Neuronal stem cell (in vitro differentiated cells): ENCODE results near the gene MUC4.
"Not testable (repeated sequence)": the region's sequence is repeated elsewhere in the genome, so short reads cannot be mapped to it uniquely, and the experiment has no call there.

Experiments
- DNase-seq: peaks from one replicate; pipeline ENCODE4 v3.0.0-alpha.2; 2013; ENCODE audit warnings: low spot score
- H2AFZ ChIP-seq: one replicate; pipeline ENCODE4 v1.6.1; 2013; ENCODE audit warnings: mild to moderate bottlenecking, low read length, inconsistent platforms
- H2AK5ac ChIP-seq: 2 replicates; pipeline ENCODE4 v1.6.1; 2013; ENCODE audit warnings: low read depth, mild to moderate bottlenecking, inconsistent platforms, low read length, moderate library complexity, mixed read lengths
- H2BK120ac ChIP-seq: 2 replicates; pipeline ENCODE4 v1.6.1; 2013; ENCODE audit warnings: low read depth, mild to moderate bottlenecking, inconsistent platforms, low read length, moderate library complexity, mixed read lengths
- H2BK12ac ChIP-seq: one replicate; pipeline ENCODE4 v1.6.1; 2013; ENCODE audit warnings: low read length, inconsistent platforms
- H2BK15ac ChIP-seq: 2 replicates; pipeline ENCODE4 v1.6.1; 2013; ENCODE audit warnings: mild to moderate bottlenecking, low read length, inconsistent platforms, mixed read lengths
- H2BK5ac ChIP-seq: one replicate; pipeline ENCODE4 v1.6.1; 2013; ENCODE audit warnings: inconsistent platforms, mild to moderate bottlenecking, low read length, moderate library complexity
- H3K14ac ChIP-seq: one replicate; pipeline ENCODE4 v1.6.1; 2013; ENCODE audit warnings: low read length, inconsistent platforms
- H3K18ac ChIP-seq: 2 replicates; pipeline ENCODE4 v1.6.1; 2013; ENCODE audit warnings: low read length, inconsistent platforms
- H3K23ac ChIP-seq: 2 replicates; pipeline ENCODE4 v1.6.1; 2013; ENCODE audit warnings: low read depth, mild to moderate bottlenecking, mixed read lengths, low read length, inconsistent platforms; ENCODE audit not compliant: poor library complexity
- H3K27ac ChIP-seq: replicated peaks from 3 replicates; pipeline ENCODE4 v1.5.1; 2013; ENCODE audit warnings: low read length, inconsistent platforms
- H3K27me3 ChIP-seq, 3 experiments: 2 replicates each; pipeline ENCODE4 v1.6.1; 2013; ENCODE audit warnings: low read length in 3 of 3, mild to moderate bottlenecking in 2 of 3, inconsistent platforms in 1 of 3, low read depth in 1 of 3, mixed read lengths in 1 of 3, moderate library complexity in 1 of 3; ENCODE audit not compliant: control insufficient read depth in 3 of 3, insufficient read depth in 3 of 3
- H3K36me3 ChIP-seq, 2 donors: replicated peaks in 1 of 2; 2 replicates each; pipeline ENCODE4 v1.6.1; 2013; ENCODE audit warnings: low read length in 2 of 2; ENCODE audit not compliant: control insufficient read depth in 2 of 2, insufficient read depth in 2 of 2
- H3K4ac ChIP-seq: 2 replicates; pipeline ENCODE4 v1.6.1; 2013; ENCODE audit warnings: inconsistent platforms, mild to moderate bottlenecking, low read length, moderate library complexity
- H3K4me1 ChIP-seq, 2 donors: 1 replicate in 1 of 2; 2 replicates in 1 of 2; pipeline ENCODE4 v1.6.1; 2013; ENCODE audit warnings: low read length in 2 of 2, low read depth in 1 of 2; ENCODE audit not compliant: control insufficient read depth in 2 of 2, insufficient read depth in 1 of 2
- H3K4me2 ChIP-seq: one replicate; pipeline ENCODE4 v1.6.1; 2013; ENCODE audit warnings: mild to moderate bottlenecking, low read length, inconsistent platforms; ENCODE audit not compliant: insufficient read depth, poor library complexity, severe bottlenecking
- H3K4me3 ChIP-seq, 2 donors: 2 replicates each; pipeline ENCODE4 v1.5.1; 2013; ENCODE audit warnings: low read length in 2 of 2, mild to moderate bottlenecking in 2 of 2, inconsistent platforms in 1 of 2, moderate library complexity in 1 of 2
- H3K79me1 ChIP-seq: one replicate; pipeline ENCODE4 v1.6.1; 2013; ENCODE audit warnings: low read depth, mild to moderate bottlenecking, inconsistent platforms, low read length, moderate library complexity
- H3K9ac ChIP-seq: one replicate; pipeline ENCODE4 v1.6.1; 2013; ENCODE audit warnings: mild to moderate bottlenecking, low read depth, low read length, inconsistent platforms; ENCODE audit not compliant: poor library complexity
- H3K9me3 ChIP-seq, 2 donors: replicated peaks in 1 of 2; 2 replicates each; pipeline versions ENCODE3 to v1.6.1; 2013; ENCODE audit warnings: low read length in 2 of 2, mild to moderate bottlenecking in 2 of 2, inconsistent platforms in 1 of 2, low read depth in 1 of 2, mixed read lengths in 1 of 2, moderate library complexity in 1 of 2; ENCODE audit not compliant: control insufficient read depth in 2 of 2, insufficient read depth in 1 of 2
- H4K8ac ChIP-seq: one replicate; pipeline ENCODE4 v1.6.1; 2013; ENCODE audit warnings: low read depth, mild to moderate bottlenecking, inconsistent platforms, low read length, moderate library complexity
- H4K91ac ChIP-seq: one replicate; pipeline ENCODE4 v1.6.1; 2013; ENCODE audit warnings: low read length, low read depth, mild to moderate bottlenecking, inconsistent platforms; ENCODE audit not compliant: poor library complexity
- WGBS, 2 donors: extraction: QIAGEN DNeasy Blood & Tissue Kit; methylation state at CpG; one replicate each; pipeline ENCODE4 v1.1.7; 2013; ENCODE audit warnings: missing lambda C conversion rate in 2 of 2, mixed read lengths in 1 of 2; ENCODE audit not compliant: insufficient read length in 2 of 2, insufficient replicate concordance in 1 of 2; ENCODE audit errors: extremely low coverage in 2 of 2; 5-methylcytosine and 5-hydroxymethylcytosine counted together

MUC4 gene

GRCh38 chr3:195770841-195771645, 40.7 kb downstream of the MUC4 start:
- not testable (repeated sequence) for H3K4me2 ChIP-seq, H3K18ac ChIP-seq, H3K4me3 ChIP-seq, H2BK15ac ChIP-seq, H2AK5ac ChIP-seq, H4K91ac ChIP-seq, H3K14ac ChIP-seq, H2BK120ac ChIP-seq, DNase-seq, H3K9ac ChIP-seq, H4K8ac ChIP-seq, H3K4me1 ChIP-seq, H3K23ac ChIP-seq, H3K27ac ChIP-seq, H2BK12ac ChIP-seq, H3K4ac ChIP-seq, H3K79me1 ChIP-seq, H3K27me3 ChIP-seq, H2AFZ ChIP-seq, H3K9me3 ChIP-seq, H2BK5ac ChIP-seq, H3K36me3 ChIP-seq
- no CpG with 5 or more reads among the region's 28 CpGs for WGBS, 2 donors

- no CpG with 5 or more reads among the region's 16 CpGs for WGBS, 2 donors
- peaks cover 0 to 2% (median 0%) of the 10 kb centered on the region in 3 experiments for H3K27me3 ChIP-seq
- no peak overlapping the region for H2BK5ac ChIP-seq
- no peak overlapping the region for H3K4me3 ChIP-seq
- H3K27ac ChIP-seq, result no peak overlapping the region
- H3K36me3 ChIP-seq, result no peaks in the 10 kb centered on the region
- no peak overlapping the region for H3K4ac ChIP-seq
- no peak overlapping the region for H2AK5ac ChIP-seq
- H2BK12ac ChIP-seq, result no peak overlapping the region
- no peak overlapping the region for H3K9ac ChIP-seq
- no peak overlapping the region for H2AFZ ChIP-seq
- no peak overlapping the region for H2BK15ac ChIP-seq
- no peak overlapping the region for H2BK120ac ChIP-seq
- H3K79me1 ChIP-seq, result peaks cover 1% of the 10 kb centered on the region
- no peak for DNase-seq
- no peak overlapping the region for H3K23ac ChIP-seq
- H3K18ac ChIP-seq, result no peak overlapping the region
- no peaks in the 10 kb centered on the region for H3K4me1 ChIP-seq
- H3K14ac ChIP-seq, result no peak overlapping the region
- no peak overlapping the region for H4K8ac ChIP-seq
- H3K9me3 ChIP-seq, result no peaks in the 10 kb centered on the region
- H4K91ac ChIP-seq, result no peak overlapping the region
- H3K4me2 ChIP-seq, result no peak overlapping the region
These were observed 41.5 kb downstream of the MUC4 start for GRCh38 chr3:195770081-195770840.

GRCh38 chr3:195769551-195769950, 42.2 kb downstream of the MUC4 start:
- no peak for DNase-seq
- Histone ChIP-seq H3K18ac (no peak overlapping the region), H3K4ac (peak overlapping the region; percentile 10)

GRCh38 chr3:195768831-195769303, 42.9 kb downstream of the MUC4 start:
- H3K14ac ChIP-seq, result no peak overlapping the region
- no peaks in the 10 kb centered on the region for H3K9me3 ChIP-seq
- H3K18ac ChIP-seq, result peak overlapping the region; percentile 60
- no peak overlapping the region for H2BK120ac ChIP-seq
- peaks cover 1% of the 10 kb centered on the region for H3K79me1 ChIP-seq
- H2AK5ac ChIP-seq, result no peak overlapping the region
- H3K23ac ChIP-seq, result peak overlapping the region; percentile 34
- H4K91ac ChIP-seq, result no peak overlapping the region
- H4K8ac ChIP-seq, result no peak overlapping the region
- H3K27ac ChIP-seq, result no peak overlapping the region
- H2BK15ac ChIP-seq, result no peak overlapping the region
- H2AFZ ChIP-seq, result no peak overlapping the region
- H3K36me3 ChIP-seq, result no peaks in the 10 kb centered on the region
- no peak overlapping the region for H3K4ac ChIP-seq
- DNase-seq, result no peak
- no peak overlapping the region for H2BK5ac ChIP-seq
- no peak overlapping the region for H3K9ac ChIP-seq
- no peak overlapping the region for H3K4me2 ChIP-seq
- H3K4me3 ChIP-seq, result no peak overlapping the region
- WGBS, 2 donors, result no CpG with 5 or more reads among the region's 17 CpGs
- peaks cover 0 to 7% (median 0%) of the 10 kb centered on the region in 3 experiments for H3K27me3 ChIP-seq
- no peaks in the 10 kb centered on the region for H3K4me1 ChIP-seq
- no peak overlapping the region for H2BK12ac ChIP-seq

More at GRCh38 chr3:195769551-195769950, 42.2 kb downstream of the MUC4 start:
- no peaks in the 10 kb centered on the region for H3K9me3 ChIP-seq
- H4K91ac ChIP-seq, result no peak overlapping the region
- H2BK12ac ChIP-seq, result no peak overlapping the region
- no peak overlapping the region for H3K4me3 ChIP-seq
- H4K8ac ChIP-seq, result no peak overlapping the region
- peak overlapping the region; percentile 34 for H3K23ac ChIP-seq
- no peak overlapping the region for H2BK15ac ChIP-seq
- H3K27ac ChIP-seq, result no peak overlapping the region
- H2BK5ac ChIP-seq, result no peak overlapping the region
- peaks cover 0 to 3% (median 0%) of the 10 kb centered on the region in 3 experiments for H3K27me3 ChIP-seq
- no peak overlapping the region for H3K14ac ChIP-seq
- no peak overlapping the region for H3K9ac ChIP-seq
- no peak overlapping the region for H2AK5ac ChIP-seq
- H3K79me1 ChIP-seq, result peaks cover 1% of the 10 kb centered on the region
- H2AFZ ChIP-seq, result no peak overlapping the region
- WGBS, 2 donors, result no CpG with 5 or more reads among the region's 10 CpGs
- no peak overlapping the region for H3K4me2 ChIP-seq
- H2BK120ac ChIP-seq, result no peak overlapping the region
- H3K4me1 ChIP-seq, result no peaks in the 10 kb centered on the region
- H3K36me3 ChIP-seq, result no peaks in the 10 kb centered on the region
